UCSD-AML1 (cell line): Measurements from ENCODE around the gene BRD7.

Source experiments
- DNase-seq: peaks from one replicate; lab custom pipeline; 2025; ENCODE audit not compliant: unreplicated experiment; lab: John Stamatoyannopoulos, UW

Gene BRD7

GRCh38 chr16:50291719-50292565, 76.8 kb downstream of the BRD7 start:
- no peak for DNase-seq

- no peak for DNase-seq
Measured at GRCh38 chr16:50290856-50291255, 77.9 kb downstream of the BRD7 start.

- DNase-seq = no peak
Measured at GRCh38 chr16:50289950-50290764, 78.6 kb downstream of the BRD7 start.

- DNase-seq = no peak
Measured at GRCh38 chr16:50288920-50289319, 79.9 kb downstream of the BRD7 start.

- DNase-seq = no peak
Measured at GRCh38 chr16:50288026-50288425, 80.8 kb downstream of the BRD7 start.

GRCh38 chr16:50286681-50287080, 82.1 kb downstream of the BRD7 start:
- no peak for DNase-seq

- no peak for DNase-seq
Measured at GRCh38 chr16:50285406-50286003, 83.3 kb downstream of the BRD7 start.

- peak; percentile 26 for DNase-seq
Measured at GRCh38 chr16:50284131-50284911, 84.5 kb downstream of the BRD7 start.

- no peak for DNase-seq
Measured at GRCh38 chr16:50282955-50283631, 85.7 kb downstream of the BRD7 start.

GRCh38 chr16:50282010-50282538, 86.7 kb downstream of the BRD7 start:
- DNase-seq = peak; percentile 94

- no peak for DNase-seq
Measured at GRCh38 chr16:50281391-50282009, 87.3 kb downstream of the BRD7 start.

GRCh38 chr16:50280932-50281331, 87.9 kb downstream of the BRD7 start:
- no peak for DNase-seq

GRCh38 chr16:50279504-50279865, 89.3 kb downstream of the BRD7 start:
- DNase-seq = no peak

- no peak for DNase-seq
Measured at GRCh38 chr16:50278251-50278650, 90.5 kb downstream of the BRD7 start.

- DNase-seq = no peak
Measured at GRCh38 chr16:50276801-50277555, 91.8 kb downstream of the BRD7 start.

- no peak for DNase-seq
Measured at GRCh38 chr16:50276326-50276640, 92.5 kb downstream of the BRD7 start.

- DNase-seq = no peak
Measured at GRCh38 chr16:50275428-50276325, 93.1 kb downstream of the BRD7 start.

GRCh38 chr16:50275098-50275415, 93.7 kb downstream of the BRD7 start:
- DNase-seq = no peak
